Glomerular endothelial cell (primary cell): Measurements from ENCODE around the gene TMEM121B. TPM values are rescaled to one million over a fixed set of nuclear protein-coding genes. Genes with fewer than 3 reads are reported as not detected.

Experiments
- DNase-seq: peaks from one replicate; pipeline ENCODE4 v3.0.0-alpha.2; 2011; ENCODE audit warnings: low read depth, low spot score; ENCODE audit errors: extremely low read depth
- total RNA-seq: library from RNA; depleted of rRNA; stranded (reverse); fragments of >200 nt; gene quantifications from 2 replicates; pipeline ENCODE4 v1.2.3, GENCODE V29; 2015

Gene TMEM121B
- total RNA-seq, 1 donor from 2014 or later, result 0.88 TPM

DNA sequence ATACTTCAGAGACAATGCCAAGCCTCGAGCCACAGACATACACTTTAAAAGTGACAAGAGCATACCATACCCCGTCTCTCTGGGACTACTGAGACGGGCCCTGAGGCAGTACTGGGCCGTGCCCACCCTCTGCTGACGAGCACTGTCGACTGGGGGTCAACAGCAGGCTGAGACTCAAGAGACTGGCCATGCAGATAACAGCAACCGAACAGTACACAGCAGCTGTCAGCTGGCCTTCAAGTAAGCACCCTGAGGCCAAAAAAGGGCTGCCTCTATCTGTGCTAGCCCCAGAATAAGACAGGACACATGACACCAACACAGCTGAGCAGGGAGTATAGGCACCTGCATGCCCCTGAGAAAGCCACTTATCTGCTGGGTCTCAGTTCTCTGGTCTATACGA, 18.9 kb upstream of the TMEM121B start:
- no peak for DNase-seq

DNA sequence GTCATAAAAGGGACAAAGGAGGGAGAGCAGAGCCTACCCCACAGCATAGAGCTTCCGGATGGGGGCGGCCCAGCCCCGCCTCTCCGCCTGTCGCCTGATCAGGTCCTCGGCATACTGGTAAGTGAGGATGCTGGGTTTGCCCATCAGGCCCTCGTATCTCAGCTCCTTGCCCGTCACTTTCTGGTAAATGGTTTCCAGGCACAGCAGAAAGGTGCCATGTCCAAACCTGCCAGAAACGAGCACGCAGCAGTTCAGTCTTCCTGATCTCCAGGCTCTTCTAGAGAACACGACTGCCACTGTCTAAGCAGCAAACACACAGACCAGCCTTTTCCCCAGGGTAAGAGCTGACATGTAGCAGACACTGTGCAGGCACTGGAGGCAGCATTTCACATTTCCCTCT, 17.4 kb upstream of the TMEM121B start:
- DNase-seq, result no peak

DNA sequence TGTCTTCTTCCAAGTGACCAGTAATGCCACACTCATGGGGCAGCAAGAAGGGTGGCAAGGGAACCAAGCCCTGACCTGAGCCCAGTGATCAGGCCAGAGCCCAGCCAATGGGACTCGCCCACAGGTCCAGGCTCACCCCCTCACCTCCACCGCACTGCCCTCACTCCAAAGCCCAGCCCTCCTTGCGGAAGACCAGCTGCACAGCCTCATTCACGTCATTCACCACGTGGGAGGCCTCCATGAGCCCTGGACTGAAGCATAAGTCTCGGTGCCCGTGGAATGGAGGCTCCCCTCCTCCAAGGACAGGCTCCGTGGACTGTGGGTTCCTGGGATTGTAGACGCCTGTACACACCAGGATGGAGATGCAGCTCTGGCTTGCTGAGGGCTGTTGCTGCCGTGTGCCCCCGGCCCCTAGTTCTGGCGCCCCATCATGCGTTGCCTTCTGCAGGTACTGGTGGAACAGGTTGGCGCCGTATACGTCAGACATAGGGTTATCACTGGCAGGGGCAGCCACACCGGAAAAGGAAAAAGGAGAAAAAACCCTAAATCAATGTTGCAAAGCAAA, 16.8 kb upstream of the TMEM121B start:
- no peak for DNase-seq

DNA sequence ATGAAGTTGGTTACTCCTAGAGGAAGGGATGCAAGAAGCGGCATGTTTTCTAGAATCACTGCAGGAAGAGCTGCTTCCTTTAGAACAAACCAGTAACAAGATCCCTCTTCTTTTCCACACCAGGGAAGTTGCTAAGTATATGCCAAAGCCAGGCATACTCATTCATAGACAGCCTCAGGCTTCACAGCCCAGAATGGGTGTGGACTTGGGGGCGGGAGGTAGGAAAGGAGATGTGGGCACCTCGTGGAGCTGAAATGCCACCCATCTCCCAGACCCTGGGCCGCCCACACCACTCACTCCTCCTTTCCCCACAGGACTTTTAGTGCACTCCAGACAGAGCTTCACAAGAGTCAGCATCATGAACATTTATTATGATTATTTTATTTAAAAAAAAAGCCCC, 16.0 kb upstream of the TMEM121B start:
- DNase-seq, result no peak

DNA sequence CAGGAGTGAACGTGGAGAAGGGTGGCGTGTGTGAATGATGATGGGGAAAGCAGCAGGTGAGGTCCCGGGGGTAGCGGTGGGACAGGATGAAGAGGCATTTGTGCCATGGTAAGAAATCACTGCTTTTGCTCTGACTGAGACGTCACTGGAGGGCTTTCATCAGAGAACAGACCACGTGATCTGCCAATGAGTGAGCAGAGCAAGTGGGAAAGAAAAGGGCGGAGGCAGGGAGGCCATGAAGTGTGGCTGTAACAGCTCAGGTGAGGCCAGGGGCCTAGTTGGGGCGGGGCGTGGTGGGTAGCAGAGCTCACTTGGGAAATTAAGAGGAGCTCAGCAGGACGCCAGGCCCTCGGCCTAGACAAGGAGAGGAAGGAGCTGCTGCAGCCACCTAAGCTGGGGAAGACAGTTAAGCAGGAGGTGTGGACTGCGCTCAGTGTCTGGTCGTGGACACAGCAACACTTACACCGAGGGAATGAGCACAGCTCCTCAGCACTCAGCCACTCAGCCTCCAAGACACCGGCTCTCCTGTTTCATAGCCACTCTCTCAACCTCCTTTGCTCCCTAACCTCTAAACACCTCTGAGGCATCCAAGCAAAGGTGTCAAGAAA, 14.1 kb upstream of the TMEM121B start:
- DNase-seq, result no peak

DNA sequence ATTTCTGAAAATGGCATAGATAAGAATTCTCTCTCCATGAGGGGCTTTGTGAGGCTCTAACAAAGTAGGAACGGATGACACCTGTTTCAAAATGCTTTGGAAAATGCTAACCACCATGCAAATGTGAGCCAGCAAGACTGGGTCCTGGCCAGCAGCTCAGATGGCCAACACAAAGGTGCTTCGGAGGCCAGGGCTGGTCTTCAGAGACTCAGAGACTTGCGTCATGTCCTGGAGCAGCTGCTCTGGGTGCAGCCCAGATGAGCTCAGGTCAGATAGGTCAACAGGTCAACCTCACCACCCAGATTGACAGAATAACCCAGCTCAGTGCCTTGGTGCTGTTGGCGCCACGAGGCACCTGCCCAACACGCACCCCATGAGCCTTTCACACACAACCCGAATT, 12.0 kb upstream of the TMEM121B start:
- DNase-seq, result no peak

DNA sequence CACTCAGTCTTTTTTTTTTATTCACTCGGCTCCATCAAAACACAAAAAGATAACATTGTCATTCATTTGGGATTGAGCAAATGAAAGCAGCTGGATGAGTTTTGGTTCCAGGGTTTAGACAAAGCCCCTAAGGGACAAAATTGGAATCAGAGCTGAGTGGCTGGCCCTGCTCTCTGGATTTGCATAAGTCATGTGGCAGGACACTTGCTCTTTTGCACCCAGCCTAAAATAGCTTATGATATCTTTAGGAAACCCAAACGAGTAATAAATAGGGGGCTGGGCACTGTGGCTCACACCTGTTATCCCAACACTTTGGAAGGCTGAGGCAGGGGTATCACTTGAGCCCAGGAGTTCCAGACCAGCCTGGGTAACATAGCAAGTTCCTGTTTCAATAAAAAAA, 11.0 kb upstream of the TMEM121B start:
- no peak for DNase-seq

DNA sequence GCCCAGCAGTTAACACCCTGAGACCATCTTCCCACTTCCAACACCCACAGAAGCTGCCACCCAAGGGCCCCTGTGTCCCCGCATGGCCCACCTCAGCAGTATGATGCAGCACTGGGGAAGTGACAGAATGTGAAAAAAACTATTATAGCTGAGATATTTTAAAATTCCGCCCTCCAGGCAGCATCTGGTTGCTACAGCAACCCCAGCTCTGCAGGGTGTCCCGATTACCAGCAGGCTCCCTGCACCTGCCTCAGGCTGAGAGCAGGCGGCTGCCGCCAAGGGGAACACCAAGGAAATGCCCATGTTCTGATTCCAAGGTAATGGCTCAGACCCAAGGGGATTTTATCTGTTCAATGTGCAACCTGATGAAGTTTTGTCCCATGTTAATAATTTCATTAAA, 10.5 kb upstream of the TMEM121B start:
- no peak for DNase-seq

DNA sequence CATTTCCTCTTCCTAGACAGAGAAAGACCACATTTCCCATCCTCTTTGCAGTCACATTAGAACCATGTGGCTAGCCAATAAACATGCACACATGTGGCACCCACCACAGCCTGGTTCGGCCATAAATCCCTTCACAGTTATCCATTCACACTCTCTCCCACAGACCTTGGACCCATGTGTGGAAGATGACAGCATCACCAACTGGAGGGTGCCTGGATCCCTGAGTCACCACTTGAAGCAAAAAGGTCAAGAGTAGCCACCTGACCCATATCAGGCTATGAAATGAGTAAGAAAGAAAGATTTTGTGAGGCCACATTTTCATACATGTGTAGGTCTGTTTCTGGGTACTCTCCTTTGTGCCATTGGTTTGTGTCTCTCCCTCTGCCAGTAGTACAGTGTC, 9.0 kb upstream of the TMEM121B start:
- no peak for DNase-seq

DNA sequence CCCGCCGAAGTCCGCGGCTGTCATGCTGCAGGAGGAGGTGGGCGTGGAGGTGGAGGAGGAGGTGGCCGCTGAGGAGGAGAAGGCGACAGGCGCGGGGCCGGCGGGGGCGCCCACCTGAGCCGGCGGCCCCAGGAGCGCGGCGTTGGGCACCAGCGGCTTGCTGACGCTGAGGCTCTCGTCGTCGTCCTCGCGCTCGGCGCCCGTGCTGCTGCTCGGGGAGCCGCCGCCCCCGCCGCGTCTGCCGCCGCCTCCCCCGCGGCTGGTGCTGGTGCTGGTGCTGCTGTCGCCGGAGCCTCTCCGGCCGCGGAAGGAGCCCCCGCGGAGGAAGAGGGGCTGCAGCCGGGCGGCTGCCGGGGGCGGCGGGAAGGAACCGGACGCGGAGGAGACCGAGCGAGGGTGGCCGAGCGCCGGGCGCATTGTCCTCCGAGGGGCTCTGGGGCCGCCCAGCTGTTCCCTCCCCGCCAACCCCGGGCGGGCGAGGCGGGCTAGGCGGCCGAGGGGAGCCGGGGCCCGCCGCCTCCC, 388 bp downstream of the TMEM121B start:
- DNase-seq, result no peak

DNA sequence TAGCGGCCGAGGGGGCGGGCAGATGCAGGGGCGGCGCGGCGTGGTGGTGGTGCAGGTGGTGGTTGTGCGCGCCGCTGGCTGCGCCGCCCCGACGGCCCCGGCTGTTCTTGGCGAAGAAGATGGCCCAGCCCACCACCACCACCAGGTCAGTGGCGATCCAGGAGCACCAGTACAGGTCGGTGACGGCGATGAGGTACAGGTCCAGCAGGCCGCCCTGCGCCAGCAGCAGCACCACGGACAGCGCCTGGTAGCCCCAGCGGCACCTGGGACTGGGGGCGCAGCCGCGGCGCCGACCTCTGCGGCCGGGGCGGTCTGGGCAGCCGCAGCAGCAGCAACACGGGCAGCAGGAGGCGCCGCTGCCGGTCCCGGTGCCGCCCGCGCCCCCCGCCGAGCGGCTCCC, 879 bp downstream of the TMEM121B start:
- DNase-seq, result no peak

DNA sequence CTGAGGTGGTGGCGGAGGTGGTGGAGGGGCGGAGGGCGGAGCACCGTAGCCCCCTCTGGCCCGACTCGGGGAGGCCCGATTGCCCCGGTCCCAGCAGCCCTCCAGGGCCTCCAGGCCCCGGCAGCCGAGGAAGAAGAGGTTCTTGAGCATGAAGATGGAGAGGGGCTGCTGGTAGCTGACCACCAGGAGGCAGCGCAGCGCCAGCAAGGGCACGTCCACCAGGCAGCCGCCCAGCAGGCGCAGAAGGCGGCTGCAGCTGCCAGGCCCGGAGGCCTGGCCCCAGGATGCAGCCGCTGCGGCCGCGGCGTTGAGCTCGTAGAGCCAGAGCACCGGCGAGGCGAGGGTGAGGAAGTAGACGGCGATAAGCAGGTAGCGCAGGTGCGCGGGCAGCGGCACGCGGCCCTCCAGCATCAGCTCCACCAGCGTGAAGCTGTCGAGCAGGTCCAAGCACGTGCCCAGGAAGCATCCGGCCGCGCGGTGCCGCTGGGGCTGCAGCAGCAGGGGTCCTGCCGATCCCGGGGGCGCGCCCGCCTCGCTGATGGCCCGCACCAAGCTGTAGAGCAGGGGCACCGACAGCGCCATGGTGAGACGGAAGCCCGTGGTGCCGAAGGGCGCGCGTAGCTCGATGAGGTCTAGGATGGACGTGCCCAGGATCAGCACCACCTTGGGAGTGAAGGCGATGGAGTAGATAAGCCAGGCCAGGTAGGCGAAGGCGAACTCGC, 1.5 kb downstream of the TMEM121B start:
- DNase-seq, result no peak

DNA sequence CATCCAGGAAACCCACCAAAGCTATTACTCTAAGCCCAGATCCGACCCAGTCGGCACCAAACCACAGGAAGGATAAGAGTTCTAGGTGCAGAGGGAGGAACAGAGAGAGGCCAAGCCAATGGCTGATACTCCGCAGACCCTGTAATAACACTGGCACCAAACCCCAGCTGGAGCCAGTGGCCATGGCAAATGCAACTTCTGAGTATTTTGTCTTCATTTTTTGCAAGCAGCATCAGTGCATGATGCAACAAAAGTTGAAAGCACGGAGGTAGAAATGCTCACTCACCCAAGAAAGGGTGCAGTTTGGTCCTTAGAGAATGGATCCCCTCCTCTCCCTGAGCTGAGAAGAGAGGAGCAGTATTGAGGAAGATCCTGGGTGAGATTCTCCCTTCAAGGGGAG, 2.8 kb downstream of the TMEM121B start:
- no peak for DNase-seq

DNA sequence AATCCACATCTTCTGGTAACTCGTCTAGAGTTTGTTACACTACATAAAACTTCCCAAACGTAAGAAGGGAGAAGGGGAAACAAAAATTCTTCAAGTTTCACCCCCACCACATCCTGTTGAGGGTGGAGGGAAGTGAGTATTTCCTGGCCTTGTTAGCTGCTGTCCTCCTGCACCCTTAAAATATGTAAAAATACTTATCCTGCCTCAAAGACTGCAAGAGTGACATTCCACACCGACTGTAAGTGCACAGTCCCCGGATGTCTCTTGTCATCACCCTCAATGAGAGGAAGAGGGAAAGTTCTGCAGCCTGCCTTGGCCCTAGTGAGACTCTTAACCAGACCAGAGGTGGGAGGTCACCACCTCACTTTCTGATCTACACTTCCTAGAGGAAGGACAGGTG, 3.3 kb downstream of the TMEM121B start:
- no peak for DNase-seq

DNA sequence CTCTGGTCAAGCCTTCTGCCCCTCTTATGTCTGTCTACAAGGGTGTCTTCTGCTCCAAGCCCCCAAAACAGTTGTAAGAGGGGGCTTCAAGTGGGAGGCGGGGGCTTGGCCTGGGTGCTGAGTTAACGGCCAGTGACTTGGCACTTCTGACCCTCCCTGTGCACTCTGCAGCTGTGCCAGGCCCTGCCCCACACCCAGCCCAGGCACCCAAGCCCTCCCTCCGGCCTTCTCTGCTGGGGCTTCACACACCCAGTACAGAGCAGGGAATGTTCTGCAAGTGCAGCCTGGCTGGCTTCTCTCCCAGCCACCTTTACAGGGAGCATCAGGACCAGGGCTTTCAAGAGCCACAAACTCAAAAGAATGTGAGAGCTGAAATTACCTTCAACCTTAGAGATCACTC, 3.8 kb downstream of the TMEM121B start:
- DNase-seq, result no peak

DNA sequence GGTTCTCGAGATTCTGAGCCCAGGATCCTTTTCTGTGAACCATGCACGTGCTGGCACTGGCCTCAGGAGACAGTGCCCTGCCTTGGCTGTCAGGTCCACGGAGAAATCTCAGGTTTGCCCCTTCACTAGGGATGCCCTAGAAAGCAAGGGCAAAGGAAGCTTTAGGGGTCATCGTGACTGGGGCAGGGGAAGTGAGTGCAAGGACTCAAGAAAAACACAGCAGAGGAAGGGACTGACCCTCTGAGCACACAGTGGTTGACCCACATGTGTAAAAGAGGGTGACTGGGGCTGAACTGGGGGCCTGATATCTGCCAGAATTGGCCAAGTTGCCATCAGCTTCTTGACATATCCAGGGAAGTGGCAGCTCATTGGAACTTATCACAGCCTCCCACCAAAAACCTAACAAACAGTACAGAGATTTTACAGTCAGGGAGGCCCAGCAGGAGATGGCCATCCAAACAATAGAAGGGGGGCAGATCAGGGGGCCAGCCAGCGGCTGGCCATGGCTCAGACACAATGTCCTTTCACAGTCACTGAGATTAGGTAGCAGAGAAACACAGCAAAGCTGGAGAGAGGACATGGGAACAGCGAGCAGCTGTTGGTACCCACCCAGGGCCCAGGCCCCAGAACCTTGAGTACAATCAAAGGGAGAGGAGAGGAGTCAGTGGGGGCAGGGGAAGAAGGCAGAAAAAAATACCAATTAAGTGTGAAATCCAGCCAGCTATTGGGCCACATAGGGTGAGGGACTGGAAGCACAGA, 4.4 kb downstream of the TMEM121B start:
- no peak for DNase-seq

DNA sequence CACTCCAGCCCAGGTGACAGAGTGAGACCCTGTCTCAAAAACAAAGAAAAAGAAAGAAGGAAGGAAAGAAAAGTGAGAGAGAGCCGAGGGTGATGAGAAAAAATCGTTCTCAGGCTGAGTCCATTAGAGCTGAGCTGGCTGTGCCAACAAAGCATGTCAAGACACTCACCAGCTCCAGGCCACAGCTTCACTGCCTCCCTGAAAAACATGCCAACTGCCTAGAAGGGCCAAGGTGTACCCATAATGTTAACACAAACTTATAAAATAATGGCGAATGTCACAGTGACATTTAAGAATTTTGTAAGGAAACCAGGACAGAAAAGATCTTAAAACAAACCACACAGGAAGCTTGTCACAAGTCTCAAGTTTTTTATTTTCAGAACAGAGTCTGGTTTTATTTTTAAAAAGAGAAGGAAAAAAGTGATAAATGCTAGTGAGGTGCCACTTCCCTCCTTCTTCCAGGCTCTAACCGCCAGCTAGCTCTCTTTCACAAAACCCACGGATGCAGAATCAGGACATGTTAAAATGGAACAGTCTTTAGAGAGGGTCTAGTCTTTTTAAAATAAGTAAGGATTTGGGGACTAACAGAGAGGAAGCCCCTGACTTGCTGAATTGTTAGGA, 5.1 kb downstream of the TMEM121B start:
- no peak for DNase-seq

DNA sequence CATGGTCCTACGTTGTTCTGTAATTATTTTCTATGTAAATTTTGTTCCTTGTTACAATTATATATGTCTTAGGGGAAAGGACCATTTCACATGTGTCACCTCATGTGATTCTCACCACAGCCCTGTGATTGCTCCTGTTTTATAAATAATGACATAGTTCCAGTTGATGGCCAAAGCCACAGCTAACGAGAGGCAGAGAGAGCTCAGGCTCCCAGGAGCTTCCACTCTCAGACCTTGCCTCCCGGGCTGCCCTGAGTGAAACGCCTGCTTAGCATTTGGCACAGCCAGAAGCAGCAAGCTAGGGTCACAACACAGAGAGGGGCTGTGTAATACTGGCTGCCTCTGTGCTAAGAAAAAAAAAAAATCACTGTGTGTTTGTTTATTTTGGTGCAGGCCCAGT, 5.9 kb downstream of the TMEM121B start:
- no peak for DNase-seq

DNA sequence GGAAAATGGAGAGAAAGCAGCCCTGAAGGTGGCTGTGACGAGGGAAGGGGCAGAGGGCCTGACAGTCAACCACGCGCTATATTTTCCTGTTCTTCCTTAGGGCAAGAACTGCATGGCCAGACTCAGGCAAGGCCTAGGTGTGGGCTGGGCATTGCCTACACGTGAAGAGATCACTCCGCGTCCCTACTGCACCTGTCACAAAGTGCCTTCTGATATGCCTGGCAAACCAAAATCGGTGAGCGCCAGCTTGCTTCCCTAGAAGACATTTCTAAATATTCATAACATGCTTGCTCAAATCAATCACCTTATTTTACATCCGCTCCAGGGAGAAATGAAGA, 6.3 kb downstream of the TMEM121B start:
- no peak for DNase-seq

DNA sequence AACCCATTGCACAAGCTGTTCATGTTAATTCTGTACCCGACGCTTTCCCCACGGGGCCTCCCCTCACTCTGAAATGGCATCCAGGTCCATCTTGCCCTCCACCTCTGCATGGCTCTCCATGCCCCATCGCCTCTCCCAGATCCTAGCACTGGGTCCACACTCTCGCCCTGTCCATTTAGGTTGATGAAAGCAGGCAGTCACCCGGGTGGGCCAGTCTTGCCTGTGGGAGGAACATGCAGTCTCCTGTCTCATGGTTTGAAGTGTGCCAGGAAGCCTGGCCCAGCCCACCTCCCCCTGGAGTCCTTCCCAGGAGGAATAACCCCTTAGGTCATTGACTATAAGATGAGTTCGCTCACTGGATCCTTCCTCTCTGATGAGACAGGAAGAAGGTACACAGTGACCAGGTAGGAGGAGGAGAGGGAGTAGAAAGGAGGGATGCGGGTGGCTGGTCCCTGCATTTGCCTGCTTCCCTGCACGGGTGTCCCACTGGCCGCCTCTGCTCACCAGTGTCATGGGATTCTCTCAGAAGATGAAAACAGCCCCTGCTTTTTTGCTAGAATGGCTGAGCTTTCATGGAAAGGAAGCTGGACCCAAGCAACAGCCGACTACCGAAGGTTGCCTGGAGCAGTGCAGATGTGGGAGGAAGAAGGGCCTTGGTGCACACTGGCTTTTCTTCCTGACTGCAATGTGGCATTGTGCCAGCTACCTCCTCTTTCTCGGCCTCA, 6.8 kb downstream of the TMEM121B start:
- DNase-seq, result no peak

DNA sequence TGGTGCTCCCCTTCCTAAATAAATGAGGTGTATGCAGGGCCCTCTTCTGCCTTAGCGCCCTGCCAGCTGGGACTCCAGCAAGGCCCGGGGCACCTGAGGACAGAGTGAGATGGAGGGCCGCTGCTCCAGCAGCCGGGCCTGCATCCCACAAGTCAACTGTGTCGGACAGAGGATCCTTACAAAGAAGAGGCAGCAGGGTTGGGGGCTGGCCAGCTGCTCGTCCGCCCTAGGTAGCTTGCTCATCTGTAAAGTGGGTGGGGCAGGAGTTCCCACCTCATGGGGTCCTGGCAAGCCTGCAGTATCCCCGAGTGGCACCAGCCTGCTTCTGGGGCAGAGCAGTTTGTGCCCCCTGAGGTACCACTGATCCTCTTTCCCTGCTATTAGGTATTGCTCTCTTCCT, 7.6 kb downstream of the TMEM121B start:
- no peak for DNase-seq
